Measurements from ENCODE around the gene TRIM71.

DNA sequence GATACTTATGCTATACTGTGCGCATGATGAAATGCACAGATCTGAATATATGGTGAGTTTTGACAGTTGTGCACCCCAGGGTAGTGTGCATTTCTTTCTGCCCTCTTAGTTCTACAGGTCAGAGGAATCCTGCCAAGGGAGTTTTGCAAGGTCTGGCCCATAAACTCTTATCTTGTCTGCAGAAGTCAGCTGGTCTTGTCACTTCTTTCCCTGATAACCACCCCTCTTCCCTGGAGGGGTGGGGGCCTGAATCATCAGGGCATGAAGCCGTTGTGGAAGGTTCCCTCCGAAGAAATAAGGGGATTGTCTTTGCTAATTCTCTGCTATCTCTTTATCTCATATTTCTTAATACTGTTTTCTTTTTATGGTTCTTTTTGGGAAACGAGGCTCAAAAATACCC is 30.4 kb downstream of the TRIM71 start:
- TF ChIP-seq POLR2A (IDR thresholded peaks at IDR 0.05): no peak
- TF ChIP-seq, protein P1, sequence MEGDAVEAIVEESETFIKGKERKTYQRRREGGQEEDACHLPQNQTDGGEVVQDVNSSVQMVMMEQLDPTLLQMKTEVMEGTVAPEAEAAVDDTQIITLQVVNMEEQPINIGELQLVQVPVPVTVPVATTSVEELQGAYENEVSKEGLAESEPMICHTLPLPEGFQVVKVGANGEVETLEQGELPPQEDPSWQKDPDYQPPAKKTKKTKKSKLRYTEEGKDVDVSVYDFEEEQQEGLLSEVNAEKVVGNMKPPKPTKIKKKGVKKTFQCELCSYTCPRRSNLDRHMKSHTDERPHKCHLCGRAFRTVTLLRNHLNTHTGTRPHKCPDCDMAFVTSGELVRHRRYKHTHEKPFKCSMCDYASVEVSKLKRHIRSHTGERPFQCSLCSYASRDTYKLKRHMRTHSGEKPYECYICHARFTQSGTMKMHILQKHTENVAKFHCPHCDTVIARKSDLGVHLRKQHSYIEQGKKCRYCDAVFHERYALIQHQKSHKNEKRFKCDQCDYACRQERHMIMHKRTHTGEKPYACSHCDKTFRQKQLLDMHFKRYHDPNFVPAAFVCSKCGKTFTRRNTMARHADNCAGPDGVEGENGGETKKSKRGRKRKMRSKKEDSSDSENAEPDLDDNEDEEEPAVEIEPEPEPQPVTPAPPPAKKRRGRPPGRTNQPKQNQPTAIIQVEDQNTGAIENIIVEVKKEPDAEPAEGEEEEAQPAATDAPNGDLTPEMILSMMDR (IDR thresholded peaks at IDR 0.05): no peak
- TF ChIP-seq POLR2AphosphoS5 (IDR thresholded peaks at IDR 0.05): no peak

Data from breast epithelium (tissue), 3 donors.